ENCODE data around the gene KRTAP2-1.

Gene KRTAP2-1

GRCh38 chr17:41016578-41017215 is 30.4 kb downstream of the KRTAP2-1 start:
- TF ChIP-seq CTCF (IDR thresholded peaks at IDR 0.05; ENCODE audit: low read depth, low read length, missing control alignments) = no peak
- no peak for DNase-seq (ENCODE audit: low read depth)
- in situ Hi-C loops (cut with HindIII; ENCODE audit: low sequenced_read_pairs) = no loop called here
- no peak overlapping the region for H3K4me3 ChIP-seq (ENCODE audit: low read depth, low read length)

- H3K4me3 ChIP-seq (ENCODE audit: low read depth, low read length) = no peak overlapping the region
- no peak for DNase-seq (ENCODE audit: low read depth)
- TF ChIP-seq CTCF (IDR thresholded peaks at IDR 0.05; ENCODE audit: low read depth, low read length, missing control alignments) = no peak
- in situ Hi-C loops (cut with HindIII; ENCODE audit: low sequenced_read_pairs) = no loop called here
These were observed 31.7 kb downstream of the KRTAP2-1 start for GRCh38 chr17:41015454-41015853.

GRCh38 chr17:41013606-41014005 is 33.5 kb downstream of the KRTAP2-1 start:
- in situ Hi-C loops (cut with HindIII; ENCODE audit: low sequenced_read_pairs) = no loop called here
- TF ChIP-seq CTCF (IDR thresholded peaks at IDR 0.05; ENCODE audit: low read depth, low read length, missing control alignments) = no peak
- no peak overlapping the region for H3K4me3 ChIP-seq (ENCODE audit: low read depth, low read length)
- no peak for DNase-seq (ENCODE audit: low read depth)

- H3K4me3 ChIP-seq (ENCODE audit: low read depth, low read length) = no peak overlapping the region
- no peak for TF ChIP-seq CTCF (IDR thresholded peaks at IDR 0.05; ENCODE audit: low read depth, low read length, missing control alignments)
- DNase-seq (ENCODE audit: low read depth) = no peak
- in situ Hi-C loops (cut with HindIII; ENCODE audit: low sequenced_read_pairs) = no loop called here
These were observed 33.9 kb downstream of the KRTAP2-1 start for GRCh38 chr17:41013181-41013580.

GRCh38 chr17:41012326-41013120 is 34.6 kb downstream of the KRTAP2-1 start:
- TF ChIP-seq CTCF (IDR thresholded peaks at IDR 0.05; ENCODE audit: low read depth, low read length, missing control alignments) = no peak
- no peak for DNase-seq (ENCODE audit: low read depth)
- no peak overlapping the region for H3K4me3 ChIP-seq (ENCODE audit: low read depth, low read length)
- in situ Hi-C loops (cut with HindIII; ENCODE audit: low sequenced_read_pairs) = no loop called here

GRCh38 chr17:41010441-41010840 is 36.7 kb downstream of the KRTAP2-1 start:
- no peak for TF ChIP-seq CTCF (IDR thresholded peaks at IDR 0.05; ENCODE audit: low read depth, low read length, missing control alignments)
- no peak for DNase-seq (ENCODE audit: low read depth)
- in situ Hi-C loops (cut with HindIII; ENCODE audit: low sequenced_read_pairs) = no loop called here
- no peak overlapping the region for H3K4me3 ChIP-seq (ENCODE audit: low read depth, low read length)
